ENCODE results near the gene WDR81.

The WDR81 gene

DNA sequence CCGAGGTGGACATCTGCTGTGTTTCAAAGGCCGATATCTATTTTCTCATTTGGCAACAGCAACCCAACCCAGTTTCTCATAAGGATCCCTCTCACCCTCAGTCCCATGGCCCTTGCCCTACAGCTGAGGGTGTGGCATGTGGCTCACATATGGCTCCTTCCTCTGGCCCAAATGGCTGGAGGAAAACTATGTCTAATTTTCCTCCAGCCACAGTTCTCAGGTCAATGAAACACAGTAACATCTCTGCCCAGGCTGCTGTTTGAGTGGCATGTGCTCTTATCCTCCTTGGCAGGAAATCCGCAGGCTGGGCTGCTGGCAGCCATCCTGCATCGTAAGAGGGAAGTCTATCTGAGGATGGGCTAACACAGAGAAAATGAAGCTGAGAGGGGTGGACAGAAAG is 61.4 kb downstream of the WDR81 start:
- DNase-seq = no peak

DNA sequence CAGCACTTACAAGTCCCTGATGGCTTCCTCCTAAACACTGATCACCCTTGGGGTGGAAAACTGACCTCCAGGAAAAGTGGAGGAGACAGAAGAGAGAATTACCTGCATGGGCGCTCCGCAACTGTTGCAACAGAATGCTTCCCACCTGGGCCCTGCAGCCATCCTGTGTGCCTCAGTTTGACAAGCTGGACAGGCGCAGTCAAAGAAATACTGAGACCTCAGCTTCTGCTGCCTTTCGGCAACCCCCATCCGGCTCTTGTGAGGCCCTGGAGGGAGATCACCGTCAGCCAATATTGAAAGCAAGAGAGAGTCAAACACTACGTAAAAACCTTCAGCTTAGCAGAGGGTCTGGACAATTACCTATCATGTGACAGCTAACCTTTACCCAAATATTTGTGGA is 62.2 kb downstream of the WDR81 start:
- DNase-seq = no peak

DNA sequence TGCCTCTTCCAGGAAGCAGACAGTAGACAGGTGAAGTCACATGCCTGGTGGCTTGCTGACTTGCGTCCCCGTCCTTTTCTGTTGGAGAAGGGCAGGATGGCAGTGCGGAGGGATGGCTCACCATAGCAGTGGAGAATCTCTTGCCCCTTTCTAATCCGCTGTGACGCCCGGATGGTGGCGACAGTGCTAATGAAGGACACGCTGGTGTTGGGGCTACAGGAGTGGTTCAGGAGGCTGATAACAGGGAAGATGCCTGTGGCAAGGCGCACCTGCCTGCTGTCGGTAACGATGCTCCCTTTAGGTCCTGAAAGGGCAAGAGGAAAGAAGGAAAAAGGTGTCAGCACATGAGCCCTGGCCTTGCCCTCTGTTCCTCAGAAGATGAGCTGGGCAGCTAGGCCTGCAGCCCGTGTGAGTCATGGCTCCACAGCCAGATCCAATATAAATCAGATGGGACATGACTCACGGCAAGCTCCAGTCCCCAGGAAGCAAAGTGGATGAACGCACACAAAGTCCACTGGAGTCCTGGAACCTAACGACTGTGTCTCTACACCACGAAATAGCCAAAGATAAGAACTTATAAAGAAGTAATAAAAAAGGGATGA is 62.9 kb downstream of the WDR81 start:
- DNase-seq = peak; percentile 90

All from fibroblast of skin of right biceps (primary cell).